Adrenal gland (tissue), 5 donors: ENCODE results near the gene ZNF792.
"Not testable (repeated sequence)": the region's sequence is repeated elsewhere in the genome, so short reads cannot be mapped to it uniquely, and the experiment has no call there.

Experiments used
- CTCF ChIP-seq, 6 experiments: fragments of 450-650 bp in 4 of 6; fragments of 200-600 bp in 2 of 6; sonication (generic) in 1 of 6; IDR thresholded peaks; 1 replicate in 5 of 6; 2 replicates in 1 of 6; pipeline versions ENCODE4 v1.5.1 to v1.8.0; 2016 to 2021; ENCODE audit warnings: antibody characterized with exemption in 6 of 6, mild to moderate bottlenecking in 2 of 6, moderate library complexity in 1 of 6
- POLR2A ChIP-seq, 2 donors: fragments of 450-650 bp; IDR thresholded peaks; one replicate each; pipeline ENCODE4 v1.6.1; 2017; ENCODE audit warnings: antibody characterized with exemption in 2 of 2, mild to moderate bottlenecking in 2 of 2, moderate library complexity in 1 of 2
- donor health status: DM: no; HTN: no; CAD: no.

- not testable (repeated sequence) for TF ChIP-seq CTCF, POLR2A (IDR thresholded peaks at IDR 0.05)
These were observed 34.2 kb upstream of the ZNF792 start for GRCh38 chr19:34998224-34998623.
